GM18502 (cell line): ENCODE measurements around the gene HOOK2.

Source experiments
- ATAC-seq: cut with Tn5 transposase; IDR thresholded peaks from one replicate; pipeline ENCODE4 v1.9.1; 2021; ENCODE audit warnings: mild to moderate bottlenecking; ENCODE audit not compliant: unreplicated experiment, poor library complexity

The HOOK2 gene

DNA sequence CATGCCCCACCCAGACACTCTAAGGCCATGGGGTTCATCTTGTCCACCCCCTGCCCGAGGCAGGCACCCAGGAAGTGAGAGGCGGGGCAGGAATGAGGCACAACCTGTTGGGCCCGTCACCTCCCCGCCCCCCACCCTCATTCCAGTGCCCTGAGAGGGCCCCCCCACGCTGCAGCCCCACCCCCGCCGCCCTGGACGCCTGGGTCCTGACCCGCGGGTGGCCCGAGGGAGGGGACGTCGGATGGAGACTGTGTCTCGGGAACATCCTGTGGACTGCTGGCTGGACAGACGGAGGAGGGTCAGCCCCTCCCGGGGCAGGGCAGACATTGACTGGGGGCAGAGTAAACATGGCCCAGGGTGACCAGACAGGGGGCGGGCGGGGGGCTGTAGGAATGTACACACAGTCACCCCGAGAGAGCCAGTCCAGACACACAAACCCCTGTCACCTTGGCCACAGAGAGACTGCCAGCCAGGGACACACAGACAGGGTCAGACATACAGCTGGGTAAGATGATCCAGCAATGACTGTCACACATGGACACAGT, 8.6 kb upstream of the HOOK2 start:
- no peak for ATAC-seq

DNA sequence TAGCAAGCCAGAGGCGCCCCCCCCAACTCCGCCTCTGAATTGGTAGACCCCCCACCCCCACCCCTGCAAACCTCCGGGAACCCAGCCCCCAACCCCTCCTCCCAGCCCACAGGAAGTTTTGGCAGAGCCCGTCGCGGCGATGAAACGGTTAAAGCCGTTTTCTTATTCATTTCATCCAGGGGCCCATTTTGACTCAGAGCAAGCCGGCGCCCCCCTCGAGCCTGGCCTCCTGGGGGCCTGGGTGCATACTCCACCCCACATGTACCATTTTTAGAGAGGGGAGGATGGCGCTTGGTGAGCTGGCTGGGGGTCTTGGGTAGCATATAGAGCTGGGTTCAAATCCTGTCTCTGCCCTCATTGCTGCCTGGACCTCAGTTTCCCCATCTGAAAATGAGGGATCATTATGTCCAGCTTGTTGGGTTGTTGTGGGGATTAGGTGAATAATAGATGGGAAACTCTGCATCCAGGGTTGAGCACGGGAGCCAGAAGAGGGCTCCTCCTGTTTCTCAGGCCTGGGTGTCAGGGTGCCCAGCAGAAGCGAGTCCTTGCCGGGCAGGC, 8.0 kb upstream of the HOOK2 start:
- ATAC-seq = no peak

DNA sequence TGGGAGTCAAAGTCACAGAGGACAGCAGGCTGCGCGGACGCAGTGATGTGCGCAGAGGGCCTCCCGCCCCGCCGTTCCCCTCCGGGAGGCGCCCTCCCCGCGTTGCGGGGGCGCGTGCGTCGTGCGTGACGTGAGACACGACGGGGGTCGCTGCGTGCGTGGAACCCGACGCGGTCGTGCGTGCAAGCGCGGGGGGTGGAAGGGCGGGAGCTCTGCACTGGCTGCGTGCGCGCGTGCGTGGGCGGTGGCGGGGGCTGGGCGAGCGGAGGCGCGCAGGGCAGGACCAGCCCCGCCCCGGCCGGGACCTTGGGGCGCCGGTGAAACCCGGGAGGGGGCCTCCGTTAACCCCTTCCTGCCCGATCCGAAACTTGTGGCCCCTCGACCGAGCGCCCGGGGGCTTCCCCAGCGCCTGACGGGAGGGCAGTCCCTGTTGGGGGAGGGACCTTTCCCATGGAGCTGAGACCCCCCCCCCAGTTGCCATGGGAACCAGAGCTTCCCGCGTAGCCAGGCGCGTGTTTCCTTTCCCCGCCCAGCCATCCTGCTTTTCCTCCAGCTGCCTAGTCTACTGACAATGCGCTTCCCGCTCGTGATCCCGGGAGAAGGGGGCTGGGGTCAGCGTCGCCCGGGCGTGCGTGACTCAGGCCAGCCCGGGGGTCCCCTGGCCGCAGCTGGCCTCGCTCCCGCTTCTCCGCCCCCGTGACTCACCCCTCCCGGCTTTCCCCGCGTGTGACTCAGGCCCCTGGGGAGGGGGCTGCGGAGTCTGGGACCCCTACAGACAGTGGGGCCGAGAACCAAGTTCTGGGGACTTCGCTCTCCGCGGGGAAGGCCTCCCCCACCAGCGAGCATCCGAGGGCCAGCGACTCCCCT, 7.3 kb upstream of the HOOK2 start:
- peak; percentile 23 for ATAC-seq

DNA sequence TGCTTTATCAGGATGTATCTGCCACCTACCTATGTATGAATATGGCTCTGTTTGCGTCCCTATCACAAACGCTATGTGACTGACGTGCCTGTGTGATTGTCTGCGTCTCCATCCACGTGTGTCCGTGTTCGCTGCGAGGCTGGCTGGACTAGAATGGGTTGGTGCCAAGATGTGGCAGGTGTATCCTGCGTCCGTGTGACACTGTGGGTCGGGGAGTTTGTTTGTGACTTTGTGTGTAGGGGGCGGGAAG, 6.7 kb upstream of the HOOK2 start:
- ATAC-seq = no peak

DNA sequence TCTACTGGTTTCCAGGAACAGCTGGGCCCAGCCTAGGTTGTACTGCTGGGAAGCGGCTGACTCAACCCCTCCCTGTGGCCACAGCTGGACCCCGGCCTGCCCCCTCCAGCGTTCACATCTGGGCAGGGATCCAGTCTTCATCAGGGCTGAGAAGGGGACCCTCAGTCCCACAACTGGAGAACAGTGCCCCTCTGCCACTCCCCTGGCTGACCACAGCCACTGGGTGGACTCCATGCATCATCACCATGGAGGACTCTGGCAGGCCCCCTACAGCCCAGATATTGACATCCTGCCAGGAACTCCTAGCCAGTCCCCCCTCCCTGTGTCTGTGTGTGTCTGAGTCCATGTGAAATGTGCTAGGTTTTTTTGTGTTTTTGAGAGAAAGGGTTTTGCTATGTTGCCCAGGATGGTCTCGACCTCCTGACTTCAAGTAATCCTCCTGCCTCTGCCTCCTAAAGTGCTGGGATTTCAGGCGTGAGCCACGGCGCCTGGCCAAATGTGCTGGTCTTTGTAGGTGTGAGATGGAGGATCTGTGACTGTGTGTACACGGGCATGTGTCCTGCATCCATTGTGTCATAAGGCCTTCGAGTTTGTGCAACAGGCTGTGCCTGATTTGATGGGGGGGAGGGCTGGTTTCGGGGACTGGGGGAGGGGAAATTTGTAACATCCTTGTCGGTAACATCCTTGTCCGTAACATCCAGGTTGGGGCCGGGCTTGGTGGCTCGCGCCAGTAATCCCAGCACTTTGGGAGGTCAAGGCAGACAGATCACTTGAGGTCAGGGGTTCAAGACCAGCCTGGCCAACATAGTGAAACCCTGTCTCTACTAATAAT, 4.0 kb upstream of the HOOK2 start:
- no peak for ATAC-seq

DNA sequence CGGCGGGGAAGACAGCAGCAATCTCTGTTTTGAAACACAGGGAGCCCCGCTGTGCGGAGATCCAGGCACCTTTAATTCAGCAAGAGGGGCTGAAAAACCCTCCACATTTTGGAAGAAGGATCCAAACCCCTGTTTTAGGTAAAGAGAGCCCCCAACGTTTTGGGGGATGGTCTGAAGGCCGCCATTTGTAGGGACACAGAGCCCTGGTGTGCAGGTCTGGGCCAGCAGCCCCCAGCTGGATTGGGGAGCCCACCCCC, 3.5 kb upstream of the HOOK2 start:
- no peak for ATAC-seq

DNA sequence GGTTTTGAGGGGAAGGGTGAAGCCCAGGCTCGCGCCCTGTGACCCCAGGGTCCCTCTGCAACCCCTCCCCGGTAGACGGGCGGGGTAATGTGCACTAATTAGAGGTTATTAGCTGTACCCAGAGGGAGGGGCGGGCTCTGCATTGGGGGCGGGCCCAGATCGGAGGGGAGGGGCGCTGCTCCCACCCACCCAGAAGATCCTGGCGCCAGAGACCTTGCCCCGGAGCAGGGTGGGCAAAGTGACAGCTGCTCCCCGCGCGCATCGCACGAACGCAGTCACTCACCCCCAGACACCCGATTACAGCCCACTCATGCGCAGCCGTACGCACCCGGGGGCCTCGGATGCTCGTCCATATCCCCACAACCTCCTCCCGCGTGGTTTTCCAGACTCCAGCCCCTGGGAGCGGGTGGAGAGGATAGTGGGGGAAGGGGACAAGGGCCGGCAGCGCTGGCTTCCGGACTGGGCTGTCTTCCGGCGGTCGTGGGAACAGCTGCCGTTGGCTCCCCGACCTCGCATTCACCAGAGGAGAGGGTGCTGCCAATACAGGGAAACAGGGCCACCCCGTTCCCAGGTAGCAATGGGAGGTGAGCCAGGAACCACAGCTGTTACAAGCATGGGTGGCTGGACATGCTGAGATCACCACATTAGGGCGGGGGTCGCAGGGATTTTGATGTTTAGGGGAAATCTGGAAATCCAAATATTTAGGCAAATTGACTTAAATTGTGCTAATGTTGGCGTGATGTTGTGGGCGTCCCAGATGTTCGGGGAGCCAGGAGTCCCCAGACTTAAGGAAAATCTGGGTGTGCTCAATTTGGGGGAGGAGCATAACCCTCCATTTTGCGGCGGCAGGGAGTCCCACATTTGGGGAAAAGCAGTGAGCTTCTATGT, 2.9 kb upstream of the HOOK2 start:
- no peak for ATAC-seq

DNA sequence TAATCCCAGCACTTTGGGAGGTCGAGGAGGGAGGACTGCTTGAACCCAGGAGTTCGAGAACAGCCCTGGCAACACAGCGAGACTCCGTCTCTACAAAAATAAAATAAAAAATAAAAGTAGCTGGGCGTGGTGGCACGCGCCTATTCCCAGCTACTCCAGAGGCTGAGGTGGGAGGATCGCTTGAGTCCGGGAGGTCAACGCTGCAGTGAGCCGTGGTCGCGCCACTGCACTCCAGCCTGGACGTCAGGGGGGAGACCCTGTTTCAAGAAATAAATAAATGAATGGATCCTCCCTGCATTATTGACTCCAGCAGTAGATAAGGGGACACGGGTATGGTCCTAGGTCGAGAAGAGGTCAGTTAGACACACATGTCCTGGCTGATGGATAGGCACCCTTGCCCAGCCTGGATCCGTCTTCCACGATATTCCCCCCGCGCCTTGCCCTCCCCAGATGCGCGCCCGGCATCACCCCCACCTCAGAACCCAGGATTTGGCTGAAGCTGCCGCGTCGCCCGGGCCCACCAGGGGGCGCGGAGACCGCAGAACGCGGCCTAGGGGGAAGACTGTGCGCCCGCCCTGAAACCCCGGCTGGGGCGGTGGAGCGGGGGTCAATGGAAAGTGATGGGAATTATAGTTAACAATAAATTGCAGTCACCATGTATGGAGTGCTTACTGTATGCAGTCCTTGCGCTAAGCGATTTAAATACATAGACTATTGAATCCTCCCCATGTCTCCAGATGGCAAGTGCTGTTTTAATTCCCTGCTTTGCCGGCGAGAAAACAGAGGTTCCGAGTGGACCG, 2.1 kb upstream of the HOOK2 start:
- peak; percentile 34 for ATAC-seq

DNA sequence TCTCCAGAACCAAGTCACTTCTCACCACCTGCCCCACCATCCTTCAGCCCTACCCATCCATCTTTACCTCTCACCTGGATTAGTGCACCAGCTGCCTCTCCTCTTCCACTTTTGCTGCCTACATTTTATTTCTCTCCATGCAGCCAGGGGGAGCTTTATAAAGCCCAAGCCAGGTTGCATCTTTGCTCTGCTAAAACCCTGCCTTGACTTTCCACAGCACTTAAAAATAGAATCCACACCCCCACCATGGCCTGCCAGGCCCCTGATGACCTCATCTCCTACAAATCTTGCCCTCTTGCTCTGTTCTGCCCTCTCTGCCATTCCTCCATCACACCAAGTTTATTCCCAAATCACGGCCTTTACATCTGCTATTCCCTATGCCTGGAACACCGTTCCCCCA, 1.8 kb downstream of the HOOK2 start:
- ATAC-seq = no peak

DNA sequence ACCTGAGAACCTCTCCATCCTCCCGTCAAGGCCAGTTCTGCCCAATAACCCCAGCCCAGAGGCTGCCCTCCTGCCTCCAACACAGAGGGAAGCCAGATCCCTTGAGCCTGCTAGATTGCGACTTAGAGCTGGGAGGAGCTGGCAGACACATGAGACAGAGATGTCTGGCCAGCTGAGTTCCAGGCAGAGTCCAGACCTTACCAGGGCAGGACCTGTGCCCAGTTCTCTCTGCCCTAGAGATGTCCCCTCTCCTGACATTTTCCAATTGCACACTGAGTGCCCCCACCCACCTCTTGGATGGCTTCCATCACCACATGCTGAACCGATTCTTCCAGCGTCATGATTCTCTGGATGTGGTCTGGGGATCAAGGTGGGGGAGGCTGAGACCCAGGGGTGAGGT, 3.0 kb downstream of the HOOK2 start:
- no peak for ATAC-seq

DNA sequence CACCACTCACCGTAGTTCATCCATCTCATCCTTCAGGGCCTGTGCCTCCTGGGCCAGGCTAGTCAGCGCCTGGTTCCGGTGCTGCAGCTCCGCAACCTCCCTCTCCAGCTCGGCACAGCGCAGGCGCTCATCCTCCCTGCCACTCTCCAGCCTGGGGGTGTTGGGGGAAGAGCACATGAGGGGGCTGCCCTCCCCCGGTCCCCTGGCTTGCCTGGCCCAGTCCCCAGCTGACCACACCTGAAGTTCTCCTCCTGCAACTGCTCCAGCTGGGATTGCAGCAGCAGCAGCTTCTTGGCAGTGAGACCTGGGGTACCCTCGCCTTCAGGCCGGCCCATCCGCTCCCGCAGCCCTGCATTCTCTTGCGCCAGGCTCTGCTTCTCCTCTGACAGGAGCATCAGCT, 4.4 kb downstream of the HOOK2 start:
- no peak for ATAC-seq

DNA sequence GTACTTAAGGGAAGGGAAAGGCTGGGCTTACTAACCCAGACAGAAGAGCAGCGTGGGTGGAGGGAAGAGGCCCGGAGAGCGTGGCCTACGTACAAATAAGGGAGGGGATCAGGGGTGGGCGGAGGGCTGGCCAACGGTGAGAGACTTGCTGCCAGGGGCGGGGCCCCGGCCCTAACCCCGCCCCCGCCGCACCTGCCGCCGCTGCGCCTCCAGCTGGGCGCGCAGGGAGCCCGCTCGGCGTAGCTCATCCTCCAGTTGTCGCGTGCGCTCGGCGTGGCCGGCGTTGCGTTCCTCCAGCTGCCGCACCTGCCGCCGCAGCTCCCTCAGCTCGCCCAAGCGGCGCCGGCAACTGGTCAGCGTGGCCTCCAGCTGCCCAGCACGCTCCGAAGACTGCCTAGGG, 5.7 kb downstream of the HOOK2 start:
- no peak for ATAC-seq

DNA sequence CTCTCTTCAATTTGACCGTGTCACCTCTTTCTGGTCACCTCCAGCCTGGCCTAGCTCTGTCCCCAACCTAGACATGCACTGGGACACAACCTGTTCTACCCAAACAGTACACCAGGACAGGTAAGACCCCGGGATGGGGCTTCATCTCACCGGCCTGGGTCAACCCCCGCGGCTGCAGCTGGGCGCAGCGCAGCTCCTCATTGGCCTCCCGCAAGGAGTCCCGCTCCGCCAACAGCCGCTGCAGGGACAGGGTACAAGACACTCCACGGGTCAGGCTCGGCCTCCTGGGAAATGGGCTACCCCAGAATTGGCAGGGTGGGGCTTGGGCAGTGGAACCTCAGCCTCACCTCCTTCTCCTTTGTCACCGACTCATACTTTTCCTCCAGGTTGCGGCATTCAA, 7.7 kb downstream of the HOOK2 start:
- ATAC-seq = no peak

DNA sequence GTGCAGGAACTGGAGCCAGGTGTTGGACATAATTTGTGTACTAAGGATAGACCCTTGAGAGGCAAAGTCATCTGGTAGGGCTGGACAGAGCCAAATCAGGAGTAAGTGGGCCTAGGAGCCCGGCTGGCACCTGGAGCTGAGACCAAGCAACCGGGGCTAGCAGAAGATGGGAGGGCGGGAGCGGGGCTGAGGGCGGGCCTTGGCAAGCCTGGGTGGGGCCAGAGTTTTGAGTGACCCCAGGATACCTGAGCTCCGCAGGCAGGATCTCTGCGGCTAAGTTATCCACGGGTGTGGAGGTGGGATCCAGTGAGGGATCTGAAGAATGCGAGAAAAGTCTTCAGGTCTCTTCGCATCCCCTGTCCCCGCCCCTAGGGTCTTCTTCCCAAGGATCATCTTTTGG, 8.2 kb downstream of the HOOK2 start:
- ATAC-seq = no peak

DNA sequence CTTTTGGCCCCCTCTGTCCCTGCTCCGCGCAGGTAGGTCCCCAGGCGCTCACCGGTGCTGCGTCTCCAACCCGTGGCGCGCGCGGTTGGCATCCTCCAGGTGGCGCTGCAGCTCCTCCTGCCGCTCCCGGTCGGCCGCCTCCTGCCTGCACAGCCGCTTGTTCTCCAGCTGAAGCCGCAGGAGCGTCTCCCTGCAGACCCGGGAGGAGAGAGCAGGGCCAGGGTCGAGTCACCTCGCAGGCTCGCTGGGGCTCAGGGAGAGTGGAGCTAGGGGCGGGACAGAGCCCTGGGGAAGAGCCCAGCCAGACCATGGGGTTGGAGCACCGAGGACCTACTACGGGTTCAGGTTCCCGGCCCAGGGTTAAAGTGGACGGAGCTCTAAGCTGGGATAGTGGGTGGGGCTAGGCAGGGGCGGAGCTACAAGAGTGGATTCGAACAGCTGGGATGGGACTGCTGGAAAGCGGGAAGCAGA, 9.3 kb downstream of the HOOK2 start:
- no peak for ATAC-seq

DNA sequence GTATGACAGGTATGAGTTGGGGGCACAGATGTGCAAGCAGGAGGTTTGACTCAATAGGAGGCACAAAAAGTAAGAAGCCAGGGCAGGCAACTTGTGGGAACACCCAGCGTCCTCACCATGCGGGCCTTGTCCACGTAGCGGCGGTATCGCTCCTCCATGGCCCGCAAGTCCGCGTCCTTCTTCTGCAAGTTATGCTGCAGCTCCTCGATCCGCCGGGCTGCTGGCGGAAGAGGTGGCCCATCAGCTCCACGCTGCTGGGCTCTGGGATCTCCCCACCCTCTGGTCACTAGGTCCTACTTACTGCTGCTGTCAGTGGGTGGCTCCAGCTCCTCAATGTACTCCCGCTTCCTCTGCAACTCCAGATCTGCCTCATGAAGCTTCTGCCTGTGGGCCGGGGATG, 10.7 kb downstream of the HOOK2 start:
- ATAC-seq = no peak

DNA sequence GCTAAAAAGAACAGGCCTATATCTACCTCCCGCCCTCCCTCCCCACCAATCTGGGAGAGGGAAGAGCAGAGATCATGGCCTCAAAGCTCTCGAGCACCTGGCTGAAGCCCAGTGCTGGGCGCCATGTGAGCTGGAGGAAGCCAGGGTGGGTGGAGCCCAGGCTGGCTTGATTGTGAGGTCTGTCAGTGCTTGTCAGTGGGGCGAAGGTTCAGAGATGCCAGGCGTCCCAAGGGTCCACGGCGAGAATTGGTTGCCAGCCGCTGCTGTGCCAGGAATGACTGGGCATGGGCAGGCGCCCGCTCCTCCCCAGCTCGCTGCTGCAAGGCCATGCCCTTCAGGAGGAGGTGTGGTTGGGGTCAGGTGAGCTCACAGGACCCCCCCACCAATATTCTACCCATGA, 12.3 kb downstream of the HOOK2 start:
- no peak for ATAC-seq

DNA sequence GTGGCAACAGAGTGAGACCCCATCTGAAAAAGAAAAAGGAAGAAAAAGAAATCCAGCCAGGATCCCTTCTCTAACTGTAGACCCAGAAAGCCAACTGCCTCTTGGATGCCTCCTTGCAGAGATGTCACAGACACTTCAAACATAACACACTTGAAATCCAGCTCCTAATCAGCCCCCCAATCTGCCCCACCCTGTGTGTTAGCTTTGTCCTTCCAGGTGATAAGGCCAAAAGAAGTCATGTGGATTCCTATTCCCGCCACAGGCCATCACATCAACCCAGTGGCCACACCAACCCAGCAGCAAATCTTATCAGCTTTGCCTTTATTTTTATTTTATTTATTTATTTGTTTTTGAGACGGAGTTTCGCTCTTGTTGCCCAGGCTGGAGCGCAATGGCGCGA, 15.7 kb downstream of the HOOK2 start:
- no peak for ATAC-seq

DNA sequence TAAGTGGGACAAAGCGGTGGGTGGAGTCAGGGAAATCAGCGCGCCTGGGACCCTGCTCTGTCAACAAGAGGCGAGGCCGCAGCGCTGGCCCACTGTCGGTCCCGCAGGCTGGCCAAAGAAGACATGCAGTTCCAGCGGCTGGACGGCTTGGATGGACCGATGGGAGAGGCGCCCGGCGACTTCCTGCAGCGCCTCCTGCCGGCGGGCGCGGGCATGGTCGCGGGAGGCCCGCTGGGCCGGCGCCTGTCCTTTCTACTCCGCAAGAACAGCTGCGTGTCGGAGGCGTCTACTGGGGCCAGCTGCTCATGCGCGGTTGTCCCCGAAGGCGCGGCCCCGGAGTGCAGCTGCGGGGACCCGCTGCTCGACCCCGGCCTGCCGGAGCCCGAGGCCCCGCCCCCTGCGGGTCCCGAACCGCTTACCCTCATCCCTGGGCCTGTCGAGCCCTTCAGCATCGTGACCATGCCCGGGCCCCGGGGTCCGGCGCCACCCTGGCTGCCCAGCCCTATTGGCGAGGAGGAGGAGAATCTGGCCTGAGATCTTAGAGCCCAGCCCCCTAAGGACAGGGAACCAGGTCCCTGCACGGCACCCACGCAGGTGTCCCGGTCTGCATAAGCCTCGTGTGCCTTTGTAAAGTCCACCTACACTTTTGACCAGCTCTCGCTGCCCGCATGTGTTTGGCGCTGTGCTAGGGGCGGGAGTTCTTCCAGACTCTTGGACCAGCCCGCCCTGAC, 17.6 kb downstream of the HOOK2 start:
- ATAC-seq = no peak
